Thyroid gland (tissue), 4 donors: ENCODE results near the gene MDFI. TPM values are rescaled to one million over a fixed set of nuclear protein-coding genes. Genes with fewer than 3 reads are reported as not detected.

Experiments used
- DNase-seq, 2 donors: peaks; one replicate each; pipeline ENCODE4 v3.0.0-alpha.2; 2019
- H3K27ac ChIP-seq, 3 donors: fragments of 200-600 bp; sonication (generic); 1 replicate in 2 of 3; 2 replicates in 1 of 3; pipeline ENCODE4 v1.5.1; 2016 to 2019; ENCODE audit warnings: mild to moderate bottlenecking in 1 of 3, moderate library complexity in 1 of 3
- H3K27me3 ChIP-seq: fragments of 200-600 bp; sonication (generic); one replicate; pipeline ENCODE4 v1.5.1; 2019
- H3K36me3 ChIP-seq, 2 donors: fragments of 200-600 bp; sonication (generic); one replicate each; pipeline ENCODE4 v1.5.1; 2016 to 2019
- H3K4me1 ChIP-seq, 2 donors: fragments of 200-600 bp; sonication (generic); one replicate each; pipeline ENCODE4 v1.5.1; 2017 to 2019
- H3K4me3 ChIP-seq, 3 donors: fragments of 200-600 bp; sonication (generic); replicated peaks in 1 of 3; 1 replicate in 2 of 3; 2 replicates in 1 of 3; pipeline ENCODE4 v1.5.1; 2016; ENCODE audit warnings: mild to moderate bottlenecking in 1 of 3
- H3K9me3 ChIP-seq: fragments of 200-600 bp; sonication (generic); one replicate; pipeline ENCODE4 v1.5.1; 2017
- POLR2A ChIP-seq, 2 donors: fragments of 450-650 bp; IDR thresholded peaks; one replicate each; pipeline ENCODE4 v1.6.1; 2017; ENCODE audit warnings: antibody characterized with exemption in 2 of 2, mild to moderate bottlenecking in 2 of 2, moderate library complexity in 1 of 2
- WGBS, 2 donors: methylation state at CpG; one replicate each; pipeline ENCODE4 v1.1.5; 2017; 5-methylcytosine and 5-hydroxymethylcytosine counted together
- intact Hi-C: fragments of 100-400 bp; cut with DNase I; formaldehyde crosslinking; loops from one replicate; pipeline ENCODE4 v1.15.1; 2023
- total RNA-seq, 4 donors: library from RNA; depleted of rRNA; stranded (reverse); fragments of >200 nt; gene quantifications; one replicate each; pipeline ENCODE4 v1.2.3, GENCODE V29; 2016
- TF ChIP-seq, protein P1 (sequence below), 6 experiments: fragments of 200-600 bp in 3 of 6; fragments of 450-650 bp in 3 of 6; sonication (generic) in 3 of 6; IDR thresholded peaks; one replicate each; pipeline ENCODE4 v1.5.1; 2016 to 2019; ENCODE audit warnings: antibody characterized with exemption in 6 of 6, mild to moderate bottlenecking in 2 of 6, inconsistent platforms in 1 of 6, moderate library complexity in 1 of 6

Gene MDFI
- total RNA-seq, 4 donors from 2014 or later: 2.9 to 9.3 (median 6.5) TPM

DNA sequence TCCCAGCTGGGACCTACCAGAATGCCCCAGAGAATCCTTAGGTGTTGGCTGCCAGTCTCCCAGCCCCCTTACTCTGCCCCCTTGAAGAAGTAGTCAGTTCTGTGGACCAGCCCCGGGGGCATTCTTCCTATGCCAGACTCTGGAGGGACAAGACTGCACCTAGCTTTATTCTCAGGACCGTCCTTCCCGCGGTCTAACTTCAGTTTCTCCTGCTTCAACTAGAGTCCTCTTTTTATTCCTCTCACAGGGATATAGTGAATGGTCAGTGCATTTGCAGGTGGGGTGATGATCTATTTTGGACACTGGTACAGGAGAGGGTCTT is 35.9 kb upstream of the MDFI start:
- WGBS, 2 donors: 62 to 71% methylated on average over 4 of the region's 4 CpGs
- DNase-seq: no peak
- Histone ChIP-seq H3K27ac (no peak overlapping the region), H3K4me3 (no peak overlapping the region), H3K36me3 (peaks cover 14 to 16% of the 10 kb centered on the region in 2 donors), H3K4me1 (peaks cover 0 to 11% of the 10 kb centered on the region in 2 donors), H3K27me3 (no peaks in the 10 kb centered on the region), H3K9me3 (no peaks in the 10 kb centered on the region)
- TF ChIP-seq POLR2A (IDR thresholded peaks at IDR 0.05): no peak
- TF ChIP-seq, protein P1, sequence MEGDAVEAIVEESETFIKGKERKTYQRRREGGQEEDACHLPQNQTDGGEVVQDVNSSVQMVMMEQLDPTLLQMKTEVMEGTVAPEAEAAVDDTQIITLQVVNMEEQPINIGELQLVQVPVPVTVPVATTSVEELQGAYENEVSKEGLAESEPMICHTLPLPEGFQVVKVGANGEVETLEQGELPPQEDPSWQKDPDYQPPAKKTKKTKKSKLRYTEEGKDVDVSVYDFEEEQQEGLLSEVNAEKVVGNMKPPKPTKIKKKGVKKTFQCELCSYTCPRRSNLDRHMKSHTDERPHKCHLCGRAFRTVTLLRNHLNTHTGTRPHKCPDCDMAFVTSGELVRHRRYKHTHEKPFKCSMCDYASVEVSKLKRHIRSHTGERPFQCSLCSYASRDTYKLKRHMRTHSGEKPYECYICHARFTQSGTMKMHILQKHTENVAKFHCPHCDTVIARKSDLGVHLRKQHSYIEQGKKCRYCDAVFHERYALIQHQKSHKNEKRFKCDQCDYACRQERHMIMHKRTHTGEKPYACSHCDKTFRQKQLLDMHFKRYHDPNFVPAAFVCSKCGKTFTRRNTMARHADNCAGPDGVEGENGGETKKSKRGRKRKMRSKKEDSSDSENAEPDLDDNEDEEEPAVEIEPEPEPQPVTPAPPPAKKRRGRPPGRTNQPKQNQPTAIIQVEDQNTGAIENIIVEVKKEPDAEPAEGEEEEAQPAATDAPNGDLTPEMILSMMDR (IDR thresholded peaks at IDR 0.05): no peak
- intact Hi-C loops: loop anchor here (5.0 kb wide), 3 partner anchors 80 to 235 kb away; partner anchors contain the start of gene TOMM6

DNA sequence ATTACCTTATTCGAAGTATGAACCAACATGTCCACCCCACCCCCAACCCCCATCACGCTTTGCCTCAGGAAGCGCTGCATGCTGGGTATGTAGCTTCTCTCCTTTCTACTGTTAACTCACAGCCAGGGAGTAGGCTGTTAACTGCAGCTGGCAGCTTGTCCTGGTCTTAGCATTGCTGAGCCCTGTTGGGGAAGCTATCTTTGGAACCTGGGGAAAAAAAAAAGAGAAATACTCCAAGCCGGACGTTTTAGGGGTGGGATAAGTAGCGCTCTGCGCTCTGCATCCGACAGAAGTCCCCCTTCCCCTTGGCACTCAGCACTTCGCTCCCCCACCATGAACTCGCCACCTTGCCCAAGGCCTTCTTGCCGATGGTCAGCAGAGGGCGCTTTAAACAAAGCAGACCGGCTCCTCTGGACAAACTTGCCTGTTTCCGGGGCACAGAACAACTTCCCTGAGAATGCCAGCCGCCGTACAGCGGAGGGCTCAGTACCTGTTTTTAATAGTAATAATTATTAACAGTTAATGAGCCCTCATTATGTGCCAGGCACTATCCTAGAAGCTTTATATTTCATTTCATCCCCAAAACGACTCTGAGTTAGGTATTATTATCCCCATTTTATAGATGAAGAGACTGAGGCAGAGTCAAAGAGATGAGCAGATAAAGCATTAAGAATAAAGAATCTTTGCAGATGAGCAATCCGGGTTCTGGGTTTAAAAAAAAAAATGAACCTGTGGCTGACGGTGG is 35.2 kb upstream of the MDFI start:
- H3K36me3 ChIP-seq: peaks cover 9 to 11% of the 10 kb centered on the region in 2 donors
- peak; percentile 77 to 85 for DNase-seq
- no peaks in the 10 kb centered on the region for H3K9me3 ChIP-seq
- TF ChIP-seq, protein P1 (IDR thresholded peaks at IDR 0.05): peak; percentile 54 to 90 (median 82)
- TF ChIP-seq POLR2A (IDR thresholded peaks at IDR 0.05): no peak
- 6 to 8% methylated on average over 20 of the region's 20 CpGs for WGBS, 2 donors
- peaks cover 0 to 11% of the 10 kb centered on the region in 2 donors for H3K4me1 ChIP-seq
- no peak overlapping the region for H3K27ac ChIP-seq
- intact Hi-C loops: loop anchor here (5.0 kb wide), 3 partner anchors 79 to 236 kb away; partner anchors contain the start of gene TOMM6
- no peaks in the 10 kb centered on the region for H3K27me3 ChIP-seq
- no peak overlapping the region for H3K4me3 ChIP-seq

DNA sequence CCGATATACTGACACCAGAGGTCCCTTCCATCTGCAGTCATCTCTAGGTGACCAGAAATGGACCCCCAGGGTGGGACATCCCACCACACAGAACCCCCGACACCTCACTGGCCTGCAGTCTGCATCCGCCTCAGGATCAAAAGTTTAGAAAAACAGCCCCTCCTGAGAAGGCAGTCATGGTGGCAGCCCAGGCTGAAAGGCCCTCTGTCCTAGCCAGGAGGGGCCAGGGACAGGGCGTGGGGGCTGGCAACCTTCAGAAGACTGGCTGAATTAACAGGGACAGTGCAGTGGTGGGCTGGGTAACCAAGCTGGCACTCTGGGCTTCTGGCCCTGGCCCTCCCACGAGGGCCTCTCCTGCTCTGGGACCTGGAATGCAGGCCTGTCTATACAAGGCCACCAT is 34.3 kb upstream of the MDFI start:
- WGBS, 2 donors: 72 to 78% methylated on average over 4 to 5 of the region's 5 CpGs
- H3K9me3 ChIP-seq: no peaks in the 10 kb centered on the region
- peaks cover 0 to 11% of the 10 kb centered on the region in 2 donors for H3K4me1 ChIP-seq
- intact Hi-C loops: loop anchor here (5.0 kb wide), 3 partner anchors 78 to 237 kb away; partner anchors contain the start of gene TOMM6
- no peak overlapping the region for H3K27ac ChIP-seq
- no peak for DNase-seq
- TF ChIP-seq POLR2A (IDR thresholded peaks at IDR 0.05): no peak
- TF ChIP-seq, protein P1 (IDR thresholded peaks at IDR 0.05): no peak
- no peak overlapping the region for H3K4me3 ChIP-seq
- no peaks in the 10 kb centered on the region for H3K27me3 ChIP-seq
- H3K36me3 ChIP-seq: peaks cover 1 to 6% of the 10 kb centered on the region in 2 donors

DNA sequence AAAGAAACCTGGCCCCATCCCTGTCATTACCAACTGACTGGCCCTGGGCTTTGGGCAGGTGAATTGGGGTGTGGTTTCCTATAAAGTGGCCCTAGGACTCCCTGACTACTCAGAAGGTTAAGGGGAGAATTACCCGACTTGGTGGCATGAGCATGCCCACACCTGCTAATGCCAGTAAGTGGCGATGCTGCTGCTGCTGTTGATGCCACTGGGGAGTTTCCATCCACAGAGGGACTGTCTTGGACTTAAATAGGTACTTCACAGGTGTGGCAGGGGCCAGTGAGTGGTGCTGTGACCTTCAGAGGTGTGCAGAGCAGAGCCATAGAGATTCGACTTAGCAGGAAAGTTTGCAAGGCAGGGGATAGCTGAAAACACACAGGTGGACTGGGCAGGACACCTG is 32.6 kb upstream of the MDFI start:
- Histone ChIP-seq H3K27ac (no peak overlapping the region), H3K4me3 (no peak overlapping the region), H3K27me3 (no peaks in the 10 kb centered on the region), H3K9me3 (no peaks in the 10 kb centered on the region), H3K36me3 (no peaks in the 10 kb centered on the region), H3K4me1 (peaks cover 0 to 11% of the 10 kb centered on the region in 2 donors)
- intact Hi-C loops: no loop called here
- WGBS, 2 donors: 47 to 66% methylated on average over 3 of the region's 3 CpGs
- TF ChIP-seq, protein P1 (IDR thresholded peaks at IDR 0.05): no peak
- TF ChIP-seq POLR2A (IDR thresholded peaks at IDR 0.05): no peak
- DNase-seq: no peak

DNA sequence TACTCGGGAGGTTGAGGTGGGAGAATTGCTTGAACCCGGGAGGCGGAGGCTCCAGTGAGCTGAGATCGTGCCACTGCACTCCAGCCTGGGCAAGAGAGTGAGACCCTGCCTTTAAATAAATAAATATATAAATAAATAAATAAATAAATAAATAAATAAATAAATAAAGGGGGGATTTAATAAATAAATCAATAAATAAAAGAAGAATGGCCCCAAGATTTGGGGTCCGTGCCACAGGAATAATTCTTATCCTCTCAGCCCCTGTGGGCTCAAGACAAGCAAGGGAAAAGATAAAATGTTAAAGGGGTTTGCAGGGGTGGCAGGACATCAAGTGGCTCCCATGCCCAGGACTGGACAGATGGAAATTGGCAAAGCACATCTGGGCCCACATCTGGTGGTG is 31.2 kb upstream of the MDFI start:
- WGBS, 2 donors: 95 to 96% methylated on average over 5 of the region's 5 CpGs
- Histone ChIP-seq H3K27ac (no peak overlapping the region), H3K4me3 (no peak overlapping the region), H3K27me3 (no peaks in the 10 kb centered on the region), H3K36me3 (no peaks in the 10 kb centered on the region), H3K9me3 (no peaks in the 10 kb centered on the region), H3K4me1 (peaks cover 0 to 10% of the 10 kb centered on the region in 2 donors)
- intact Hi-C loops: no loop called here
- no peak for TF ChIP-seq POLR2A (IDR thresholded peaks at IDR 0.05)
- TF ChIP-seq, protein P1 (IDR thresholded peaks at IDR 0.05): no peak
- DNase-seq: no peak
